A673 (cell line): ENCODE results near the gene ZNF10. TPM values are rescaled to one million over a fixed set of nuclear protein-coding genes. Genes with fewer than 3 reads are reported as not detected.

Experiments
- Bru-seq: library from RNA; stranded (reverse); fragments of 400-500 nt; gene quantifications from one replicate; lab custom pipeline; 2021; lab: Mats Ljungman, UMichigan
- BruChase-seq, 2 experiments: library from RNA; stranded (reverse); fragments of 400-500 nt; gene quantifications; one replicate each; lab custom pipeline; 2021; lab: Mats Ljungman, UMichigan
- BruUV-seq: library from RNA; stranded (reverse); fragments of 400-500 nt; replicated peaks from 2 replicates; lab custom pipeline; 2021; lab: Mats Ljungman, UMichigan
- CTCF ChIA-PET: fragments of 300-600 bp; sonication (Branson Sonifier 250); formaldehyde crosslinking; loops from one replicate; lab custom pipeline; 2022; ENCODE audit warnings: antibody characterized with exemption; lab: Charles Lee
- POLR2A ChIA-PET: fragments of 300-600 bp; sonication (Branson Sonifier 250); formaldehyde crosslinking; loops from one replicate; lab custom pipeline; 2022; ENCODE audit warnings: antibody characterized with exemption; ENCODE audit not compliant: low non-redundant PET; lab: Charles Lee
- DNase-seq: peaks from one replicate; pipeline ENCODE4 v3.0.0-alpha.2; 2015; ENCODE audit warnings: low spot score
- H3K27ac ChIP-seq: fragments of 200-600 bp; sonication (generic); 2 replicates; pipeline ENCODE4 v1.5.1; 2016; ENCODE audit warnings: mixed run types, low read depth, mild to moderate bottlenecking, mixed read lengths, antibody characterized with exemption, low read length; ENCODE audit not compliant: poor library complexity, severe bottlenecking
- H3K27me3 ChIP-seq: fragments of 200-600 bp; sonication (generic); replicated peaks from 2 replicates; pipeline ENCODE4 v1.6.1; 2017; ENCODE audit warnings: mixed run types, low read depth, mild to moderate bottlenecking, mixed read lengths, antibody characterized with exemption, low read length; ENCODE audit not compliant: insufficient read depth, poor library complexity
- H3K36me3 ChIP-seq: fragments of 200-600 bp; sonication (generic); 2 replicates; pipeline ENCODE4 v1.6.1; 2016; ENCODE audit warnings: mixed run types, mild to moderate bottlenecking, mixed read lengths, antibody characterized with exemption, low read length; ENCODE audit not compliant: insufficient read depth, poor library complexity, severe bottlenecking
- H3K4me1 ChIP-seq: fragments of 200-600 bp; sonication (generic); 2 replicates; pipeline ENCODE4 v1.6.1; 2017; ENCODE audit warnings: mixed run types, mild to moderate bottlenecking, mixed read lengths, antibody characterized with exemption, low read length; ENCODE audit not compliant: insufficient read depth, poor library complexity, severe bottlenecking
- H3K4me3 ChIP-seq: fragments of 200-600 bp; sonication (generic); 2 replicates; pipeline ENCODE4 v1.5.1; 2016; ENCODE audit warnings: low read depth, mixed run types, mild to moderate bottlenecking, mixed read lengths, low read length; ENCODE audit not compliant: poor library complexity, severe bottlenecking
- H3K9me3 ChIP-seq: fragments of 200-600 bp; sonication (generic); 2 replicates; pipeline ENCODE4 v1.6.1; 2016; ENCODE audit warnings: mixed run types, low read depth, mild to moderate bottlenecking, mixed read lengths, antibody characterized with exemption, low read length; ENCODE audit not compliant: poor library complexity, severe bottlenecking
- CTCF ChIP-seq: fragments of 300-800, 200-600 bp; sonication (generic); conservative IDR thresholded peaks from 2 replicates; pipeline ENCODE4 v1.5.1; 2017; ENCODE audit warnings: low read depth, mild to moderate bottlenecking, antibody characterized with exemption, low read length, moderate library complexity, mixed read lengths
- EZH2 ChIP-seq: fragments of 200-600 bp; sonication (generic); IDR thresholded peaks from 2 replicates; pipeline ENCODE4 v1.6.1; 2017; ENCODE audit warnings: borderline replicate concordance, low read depth, mild to moderate bottlenecking, mixed read lengths, antibody characterized with exemption, low read length; ENCODE audit not compliant: poor library complexity, severe bottlenecking
- intact Hi-C: fragments of 100-400 bp; cut with micrococcal nuclease; formaldehyde crosslinking; loops from one replicate; pipeline ENCODE4 v1.10.0; 2022; ENCODE audit not compliant: unreplicated experiment
- long read RNA-seq: library from polyadenylated mRNA; stranded (forward); transcript quantifications from one replicate; pipeline ENCODE4 v2.0.0, GENCODE V29; 2022
- total RNA-seq: library from RNA; stranded (reverse); gene quantifications from 2 replicates; pipeline ENCODE4 v1.2.3, GENCODE V29; 2021

Gene ZNF10
- total RNA-seq (10.1 and 13.5 TPM in 2 replicates), Bru-seq, nascent RNA (percentile 75 among the genes with signal in this experiment), BruChase-seq, experiment 1, labeled RNA remaining after a 2-hour chase (percentile 91 among the genes with signal in this experiment), BruChase-seq, experiment 2, labeled RNA remaining after a 6-hour chase (percentile 60 among the genes with signal in this experiment)
- long read RNA-seq, partial matches to known transcripts: 0 of 3 reads
- long read RNA-seq, other reads (novel, unspliced or antisense): 3 of 3 reads

GRCh38 chr12:133130038-133130807 lies at the start of gene ZNF10, which contains the start of gene ZNF891:
ZNF10 (plus strand) TSS chr12:133130627; CDS start chr12:133144493, 13,866 bp downstream.
ZNF891 (minus strand) TSS chr12:133130274; CDS start chr12:133121918, 8,356 bp downstream.
- peak; percentile 95 for DNase-seq
- Histone ChIP-seq H3K27me3 (no peaks in the 10 kb centered on the region), H3K27ac (peak within 1 kb of the TSS; percentile 91), H3K9me3 (peaks cover 68% of the 10 kb centered on the region), H3K36me3 (peaks cover 24% of the 10 kb centered on the region), H3K4me1 (no peaks in the 10 kb centered on the region), H3K4me3 (peak within 1 kb of the TSS; percentile 73)
- ChIA-PET CTCF (no interaction called here), POLR2A (interaction anchor here (0.6 kb wide), 1 partner anchor 51 kb away, joined by 4 read pairs; the partner anchor contains the start of gene ZNF268)
- intact Hi-C loops: loop anchor here (2.0 kb wide), 1 partner anchor 49 kb away; the partner anchor contains the start of gene ZNF140
- BruUV-seq: no TSS peak
- TF ChIP-seq EZH2 (no peak), CTCF (no peak)

- BruUV-seq: no TSS peak
- H3K27ac ChIP-seq: peak overlapping the region; percentile 98
- H3K9me3 ChIP-seq: peaks cover 68% of the 10 kb centered on the region
- peaks cover 49% of the 10 kb centered on the region for H3K36me3 ChIP-seq
- TF ChIP-seq EZH2: no peak
- no peak for TF ChIP-seq CTCF
- H3K27me3 ChIP-seq: no peaks in the 10 kb centered on the region
- intact Hi-C loops: loop anchor here (2.0 kb wide), 2 partner anchors 44 to 50 kb away; partner anchors contain the start of genes ZNF10, ZNF84 and ZNF891
- no peaks in the 10 kb centered on the region for H3K4me1 ChIP-seq
- ChIA-PET CTCF (no interaction called here), POLR2A (no interaction called here)
- H3K4me3 ChIP-seq: peak overlapping the region; percentile 83
- no peak for DNase-seq
Observed at GRCh38 chr12:133081159-133081780, 49.2 kb upstream of the ZNF10 start.

- H3K36me3 ChIP-seq: peaks cover 69% of the 10 kb centered on the region
- TF ChIP-seq EZH2 (no peak), CTCF (no peak)
Observed at GRCh38 chr12:133083345-133083744, 47.1 kb upstream of the ZNF10 start.

More at GRCh38 chr12:133083345-133083744, 47.1 kb upstream of the ZNF10 start:
- intact Hi-C loops: no loop called here
- H3K27me3 ChIP-seq: no peaks in the 10 kb centered on the region
- ChIA-PET POLR2A (no interaction called here), CTCF (no interaction called here)
- peaks cover 72% of the 10 kb centered on the region for H3K9me3 ChIP-seq
- no peak for DNase-seq
- H3K4me1 ChIP-seq: no peaks in the 10 kb centered on the region
- H3K4me3 ChIP-seq: no peak overlapping the region
- H3K27ac ChIP-seq: no peak overlapping the region
- BruUV-seq: no TSS peak
